ENCODE measurements around the gene VPS26A.

The VPS26A gene

DNA sequence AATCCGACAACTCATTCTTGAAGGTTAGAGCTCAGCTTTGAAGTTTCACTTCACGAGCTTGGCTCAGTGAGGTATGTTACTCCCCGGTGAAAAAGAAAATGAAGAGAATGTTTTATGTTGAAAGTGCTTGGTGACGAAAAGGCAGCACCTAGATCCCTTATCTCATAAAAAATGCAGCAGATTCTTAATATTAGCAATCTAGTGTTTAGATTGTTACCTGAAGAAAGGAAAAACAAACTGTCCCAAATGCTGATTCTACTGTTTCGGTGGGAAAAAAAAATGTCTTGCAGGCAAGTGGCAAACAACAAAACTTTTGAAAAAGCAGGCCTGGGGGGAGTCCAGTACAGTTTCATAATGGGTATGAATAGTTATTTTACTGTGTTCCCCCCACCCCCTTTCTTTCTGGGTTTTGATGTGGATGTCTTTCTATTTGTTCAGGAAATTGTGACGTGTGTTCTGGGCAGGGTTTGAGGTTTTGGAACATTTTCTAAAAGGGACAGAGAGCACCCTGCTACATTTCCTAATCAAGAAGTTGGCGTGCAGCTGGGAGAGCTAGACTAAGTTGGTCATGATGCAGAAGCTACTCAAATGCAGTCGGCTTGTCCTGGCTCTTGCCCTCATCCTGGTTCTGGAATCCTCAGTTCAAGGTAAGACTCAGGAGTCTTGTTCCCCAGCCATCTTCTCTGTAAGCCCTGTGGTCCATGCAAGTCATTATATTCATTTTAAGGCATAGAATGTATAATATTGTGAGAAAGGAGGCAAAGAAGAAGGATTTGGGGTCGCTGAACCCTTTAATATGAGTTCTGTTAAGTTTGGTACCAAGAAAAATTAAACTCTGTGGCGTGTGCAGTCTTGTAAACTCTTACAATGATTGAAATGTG is 36.1 kb upstream of the VPS26A start, which contains the start of gene SRGN:
SRGN (plus strand) TSS at position 514 of the 881 bp plus-strand sequence; CDS start at position 569, 55 bp downstream.
- peak within 1 kb of the TSS; percentile 16 for H3K4me3 ChIP-seq (ENCODE audit: control insufficient read depth, low read depth, low read length)
- DNase-seq (ENCODE audit: low read depth) = peak; percentile 59
- TF ChIP-seq, protein P1, sequence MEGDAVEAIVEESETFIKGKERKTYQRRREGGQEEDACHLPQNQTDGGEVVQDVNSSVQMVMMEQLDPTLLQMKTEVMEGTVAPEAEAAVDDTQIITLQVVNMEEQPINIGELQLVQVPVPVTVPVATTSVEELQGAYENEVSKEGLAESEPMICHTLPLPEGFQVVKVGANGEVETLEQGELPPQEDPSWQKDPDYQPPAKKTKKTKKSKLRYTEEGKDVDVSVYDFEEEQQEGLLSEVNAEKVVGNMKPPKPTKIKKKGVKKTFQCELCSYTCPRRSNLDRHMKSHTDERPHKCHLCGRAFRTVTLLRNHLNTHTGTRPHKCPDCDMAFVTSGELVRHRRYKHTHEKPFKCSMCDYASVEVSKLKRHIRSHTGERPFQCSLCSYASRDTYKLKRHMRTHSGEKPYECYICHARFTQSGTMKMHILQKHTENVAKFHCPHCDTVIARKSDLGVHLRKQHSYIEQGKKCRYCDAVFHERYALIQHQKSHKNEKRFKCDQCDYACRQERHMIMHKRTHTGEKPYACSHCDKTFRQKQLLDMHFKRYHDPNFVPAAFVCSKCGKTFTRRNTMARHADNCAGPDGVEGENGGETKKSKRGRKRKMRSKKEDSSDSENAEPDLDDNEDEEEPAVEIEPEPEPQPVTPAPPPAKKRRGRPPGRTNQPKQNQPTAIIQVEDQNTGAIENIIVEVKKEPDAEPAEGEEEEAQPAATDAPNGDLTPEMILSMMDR (IDR thresholded peaks at IDR 0.05; ENCODE audit: control insufficient read depth, insufficient read depth, low read depth, low read length, missing control alignments) = no peak

DNA sequence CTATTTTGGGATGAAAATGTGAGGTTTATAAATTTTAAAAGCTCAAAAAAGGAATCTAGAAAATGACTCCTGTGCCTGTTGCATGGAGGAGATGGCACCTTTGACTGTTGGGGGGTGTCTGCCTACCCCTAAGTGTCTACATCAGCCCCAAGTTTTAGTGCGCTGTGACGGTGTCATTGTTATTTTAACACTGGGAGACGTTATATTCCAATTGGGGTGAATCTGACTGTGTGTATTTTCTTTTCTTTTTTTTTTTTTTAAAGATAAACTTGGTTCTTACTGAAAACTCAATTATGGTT is 35.6 kb upstream of the VPS26A start:
- DNase-seq (ENCODE audit: low read depth) = no peak
- H3K4me3 ChIP-seq (ENCODE audit: control insufficient read depth, low read depth, low read length) = peak overlapping the region; percentile 14
- TF ChIP-seq, protein P1 (IDR thresholded peaks at IDR 0.05; ENCODE audit: control insufficient read depth, insufficient read depth, low read depth, low read length, missing control alignments) = no peak

DNA sequence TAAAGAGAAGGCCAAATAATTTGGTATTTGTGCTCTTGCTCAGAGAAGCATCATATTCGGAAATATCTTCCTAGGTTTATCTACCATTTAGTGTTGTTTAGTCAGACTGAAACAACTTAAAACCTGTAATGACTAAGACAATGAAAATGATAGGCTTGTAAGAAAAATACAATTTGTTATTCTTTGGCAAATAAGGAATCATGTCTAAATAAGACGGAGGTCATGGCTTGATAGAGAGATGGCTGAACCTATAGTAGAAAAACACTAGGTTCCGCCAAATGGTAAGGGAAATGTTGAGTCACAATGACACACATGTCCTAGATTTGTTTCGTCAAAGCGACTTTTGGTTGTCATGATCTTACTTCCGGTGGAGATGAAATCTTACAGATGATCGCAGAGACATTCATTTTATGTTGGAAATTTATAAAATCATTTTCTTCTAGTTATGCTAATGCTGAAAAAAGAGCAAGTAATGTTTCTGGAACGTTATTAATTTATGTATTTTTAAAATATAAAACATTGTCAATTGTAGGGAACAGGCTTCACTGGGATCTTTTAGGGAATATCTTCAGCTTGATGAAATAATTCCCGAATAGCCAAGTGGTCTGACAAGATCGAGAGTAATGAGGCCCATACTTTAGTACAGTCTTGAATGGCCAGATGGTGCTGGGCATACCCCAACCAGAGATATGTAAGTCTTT is 35.0 kb upstream of the VPS26A start:
- no peak overlapping the region for H3K4me3 ChIP-seq (ENCODE audit: control insufficient read depth, low read depth, low read length)
- DNase-seq (ENCODE audit: low read depth) = no peak
- TF ChIP-seq, protein P1 (IDR thresholded peaks at IDR 0.05; ENCODE audit: control insufficient read depth, insufficient read depth, low read depth, low read length, missing control alignments) = no peak

DNA sequence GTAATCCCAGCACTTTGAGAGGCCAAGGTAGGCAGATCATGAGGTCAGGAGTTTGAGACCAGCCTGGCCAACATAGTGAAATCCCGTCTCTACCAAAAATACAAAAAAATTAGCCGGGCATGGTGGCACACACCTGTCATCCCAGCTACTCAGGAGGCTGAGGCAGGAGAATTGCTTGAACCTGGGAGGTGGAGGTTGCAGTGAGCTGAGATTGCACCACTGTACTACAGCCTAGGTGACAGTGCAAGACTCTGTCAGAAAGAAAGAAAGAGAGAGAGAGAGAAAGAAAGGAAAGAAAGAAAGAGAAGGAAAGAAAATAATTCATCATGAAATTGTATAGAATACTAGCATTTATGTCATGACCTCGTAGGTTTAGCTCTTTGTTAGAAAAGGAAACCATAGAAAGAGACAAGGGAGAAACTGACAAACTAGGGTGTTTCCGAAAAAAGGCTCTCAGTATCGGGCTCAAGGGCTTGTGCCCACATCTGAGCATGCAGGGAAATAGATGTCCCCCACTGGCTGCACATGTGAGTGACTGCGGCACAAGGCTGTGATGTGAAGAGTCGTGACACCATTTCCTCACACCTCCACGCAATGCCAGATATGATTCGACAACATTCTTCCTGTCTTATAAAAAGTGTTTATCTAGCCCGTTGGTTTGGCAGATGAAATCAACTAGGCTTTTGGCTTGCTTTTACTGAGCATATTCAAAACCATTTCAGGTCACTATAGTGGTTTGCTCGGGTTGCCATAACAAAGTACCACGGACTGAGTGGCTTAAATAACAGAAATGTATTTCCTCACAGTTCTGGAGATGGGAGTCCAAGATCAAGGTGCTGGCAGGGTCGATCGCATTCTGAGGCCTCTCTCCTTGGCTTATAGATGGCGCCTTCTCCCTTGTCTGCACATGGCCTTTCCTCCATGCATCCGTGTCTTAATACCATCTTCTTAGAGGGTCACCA is 34.1 kb upstream of the VPS26A start:
- DNase-seq (ENCODE audit: low read depth) = no peak
- no peak overlapping the region for H3K4me3 ChIP-seq (ENCODE audit: control insufficient read depth, low read depth, low read length)
- TF ChIP-seq, protein P1 (IDR thresholded peaks at IDR 0.05; ENCODE audit: control insufficient read depth, insufficient read depth, low read depth, low read length, missing control alignments) = no peak

DNA sequence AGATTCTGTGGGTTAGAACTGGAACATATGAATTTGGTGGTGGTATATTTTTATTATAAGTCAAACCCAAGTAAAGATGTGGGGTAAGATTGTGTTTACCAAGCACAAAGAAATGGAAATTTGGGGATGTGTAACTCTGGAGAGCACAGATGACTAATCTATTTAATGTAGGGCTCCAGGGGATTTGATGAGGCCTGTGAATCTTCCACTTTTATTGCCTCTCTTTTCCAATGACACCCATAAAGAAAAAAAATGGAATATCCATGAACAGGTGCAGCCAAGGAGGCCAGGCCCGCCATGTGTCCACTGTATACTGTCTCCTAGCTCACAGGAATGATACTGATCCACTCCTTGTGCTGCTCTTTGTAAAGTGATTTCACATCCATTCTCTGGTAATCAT is 33.3 kb upstream of the VPS26A start:
- no peak overlapping the region for H3K4me3 ChIP-seq (ENCODE audit: control insufficient read depth, low read depth, low read length)
- TF ChIP-seq, protein P1 (IDR thresholded peaks at IDR 0.05; ENCODE audit: control insufficient read depth, insufficient read depth, low read depth, low read length, missing control alignments) = no peak
- DNase-seq (ENCODE audit: low read depth) = no peak

DNA sequence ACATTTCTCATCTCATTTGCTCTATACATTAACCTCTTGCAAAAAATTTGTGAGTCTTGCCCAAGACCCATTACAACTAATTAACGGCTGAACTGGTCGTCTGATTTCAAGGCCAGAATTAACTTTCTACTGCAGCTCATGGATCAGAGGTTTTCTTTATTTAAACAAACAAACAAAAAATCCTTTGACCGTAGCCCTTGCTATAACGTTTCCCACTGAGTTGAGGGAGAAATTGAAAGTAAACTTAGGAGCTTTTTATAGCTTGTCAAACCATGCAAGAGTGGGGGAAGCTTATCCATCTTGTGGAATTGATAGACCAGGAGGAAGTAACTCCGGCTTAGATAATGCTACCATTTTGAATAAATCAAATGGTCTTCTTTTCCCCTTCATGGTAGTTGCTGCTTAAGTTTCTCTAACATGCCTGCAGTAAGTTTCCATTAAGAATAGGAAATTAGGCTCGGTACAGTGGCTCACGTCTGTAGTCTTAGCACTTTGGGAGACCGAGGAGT is 32.8 kb upstream of the VPS26A start:
- DNase-seq (ENCODE audit: low read depth) = no peak
- TF ChIP-seq, protein P1 (IDR thresholded peaks at IDR 0.05; ENCODE audit: control insufficient read depth, insufficient read depth, low read depth, low read length, missing control alignments) = no peak
- H3K4me3 ChIP-seq (ENCODE audit: control insufficient read depth, low read depth, low read length) = no peak overlapping the region
